DMS 273 treated with DMSO at 0.1 percent for 48 hours (cell line): Measurements from ENCODE around the gene TSHZ2.
A peak's percentile ranks its signal among the peaks of the same experiment; 100 is the strongest.

ENCODE experiments used
- DNase-seq: peaks from one replicate; lab custom pipeline; 2025; lab: John Stamatoyannopoulos, UW

TSHZ2 gene

GRCh38 chr20:53284696-53285095 is 312.5 kb downstream of the TSHZ2 start:
- no peak for DNase-seq

GRCh38 chr20:53287357-53288042 is 315.3 kb downstream of the TSHZ2 start:
- no peak for DNase-seq

- DNase-seq: peak; percentile 6
Measured at GRCh38 chr20:53291548-53291947, 319.4 kb downstream of the TSHZ2 start.

GRCh38 chr20:53292347-53292746 is 320.2 kb downstream of the TSHZ2 start:
- DNase-seq: no peak

GRCh38 chr20:53294804-53295203 is 322.6 kb downstream of the TSHZ2 start:
- DNase-seq: no peak

- DNase-seq: peak; percentile 13
Measured at GRCh38 chr20:53296025-53296424, 323.9 kb downstream of the TSHZ2 start.

DNA sequence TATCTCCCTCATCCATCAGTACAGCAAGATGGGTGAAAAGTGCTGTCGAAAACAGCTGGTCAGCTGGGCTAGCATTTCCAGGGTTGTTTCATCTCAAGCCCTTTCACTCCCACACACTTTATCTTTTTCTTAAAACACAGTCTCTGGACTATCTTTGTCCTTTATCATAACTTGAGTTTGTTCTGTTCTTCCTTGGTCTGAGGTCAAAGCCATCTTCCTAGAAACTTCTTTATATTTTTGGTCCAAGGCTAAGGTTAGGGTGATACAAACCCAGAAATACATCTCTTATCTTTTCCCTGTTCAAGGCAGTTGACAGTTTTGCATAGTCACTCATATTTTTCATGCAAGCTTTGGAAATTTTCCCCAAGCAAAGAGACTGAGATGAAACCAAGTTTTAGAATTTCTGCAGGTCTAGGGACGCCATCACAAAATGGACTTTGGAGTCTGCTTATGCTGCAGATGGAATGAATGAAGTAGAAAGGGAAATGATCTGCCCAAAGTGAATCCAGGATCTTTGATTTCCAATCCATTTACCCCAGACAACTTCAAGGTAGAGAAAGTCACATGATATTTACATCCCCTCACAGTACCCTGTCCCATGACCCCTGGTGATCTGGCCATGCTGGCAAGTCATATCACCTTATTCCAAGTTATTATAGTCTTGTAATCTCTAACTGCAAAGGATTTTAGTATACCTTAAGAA is 324.4 kb downstream of the TSHZ2 start:
- no peak for DNase-seq

DNA sequence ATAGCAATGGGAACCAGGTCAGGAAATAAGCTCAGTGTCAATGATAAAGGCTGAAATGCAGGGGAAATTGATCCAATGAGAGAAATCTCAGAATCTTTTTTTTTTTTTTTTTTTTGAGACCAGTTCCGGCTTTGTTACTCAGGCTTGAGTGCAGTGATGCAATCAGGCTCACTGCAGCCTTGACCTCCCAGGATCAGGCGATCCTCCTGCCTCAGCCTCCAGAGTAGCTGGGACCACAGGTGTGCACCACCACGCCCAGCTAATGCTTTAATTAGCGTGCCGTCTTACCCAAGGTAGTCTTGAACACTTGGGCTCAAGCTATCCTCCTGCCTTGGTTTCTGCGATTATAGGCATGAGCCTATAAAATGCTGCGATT is 325.0 kb downstream of the TSHZ2 start:
- no peak for DNase-seq

DNA sequence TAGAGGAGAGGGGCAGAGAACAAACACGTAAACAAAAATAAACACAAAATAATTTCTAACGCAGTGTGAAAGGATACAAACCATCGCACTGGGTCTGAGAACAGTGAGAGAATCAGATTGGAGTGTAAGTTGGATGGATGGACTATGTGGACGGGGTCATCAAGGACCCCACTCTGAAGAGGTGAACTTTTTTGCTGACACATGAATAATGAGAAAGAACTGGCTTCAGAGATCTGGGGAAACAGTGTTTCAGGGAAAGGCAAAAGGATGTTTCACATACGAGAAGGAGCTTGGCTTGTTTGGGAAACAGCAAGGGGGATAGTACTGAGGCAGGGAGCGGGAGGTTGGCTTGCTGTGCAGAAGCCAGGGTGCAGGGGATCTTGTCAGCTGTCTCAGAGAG is 326.1 kb downstream of the TSHZ2 start:
- no peak for DNase-seq

DNA sequence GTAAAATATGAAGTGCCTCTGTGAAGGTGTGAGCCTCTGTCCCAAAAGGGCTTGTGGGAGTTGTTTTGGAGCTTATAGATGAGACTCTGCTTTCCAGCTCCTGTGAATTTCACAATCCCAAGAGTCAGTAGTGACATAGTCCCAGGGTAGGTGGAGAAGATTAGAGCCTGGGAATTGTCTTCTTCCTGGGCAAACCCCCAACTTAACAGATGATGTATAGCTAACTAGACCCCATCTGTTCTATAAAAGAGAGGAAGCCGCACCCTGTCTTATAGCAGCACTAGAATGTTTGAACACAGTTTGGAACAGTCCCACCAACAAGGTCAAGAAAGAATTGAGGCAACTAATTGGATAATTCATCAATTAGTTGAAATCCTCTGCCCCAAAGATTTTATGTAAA is 326.8 kb downstream of the TSHZ2 start:
- peak; percentile 92 for DNase-seq

- DNase-seq: peak; percentile 51
Measured at GRCh38 chr20:53299831-53300230, 327.7 kb downstream of the TSHZ2 start.

GRCh38 chr20:53301869-53302268 is 329.7 kb downstream of the TSHZ2 start:
- no peak for DNase-seq

GRCh38 chr20:53302695-53303412 is 330.7 kb downstream of the TSHZ2 start:
- no peak for DNase-seq

DNA sequence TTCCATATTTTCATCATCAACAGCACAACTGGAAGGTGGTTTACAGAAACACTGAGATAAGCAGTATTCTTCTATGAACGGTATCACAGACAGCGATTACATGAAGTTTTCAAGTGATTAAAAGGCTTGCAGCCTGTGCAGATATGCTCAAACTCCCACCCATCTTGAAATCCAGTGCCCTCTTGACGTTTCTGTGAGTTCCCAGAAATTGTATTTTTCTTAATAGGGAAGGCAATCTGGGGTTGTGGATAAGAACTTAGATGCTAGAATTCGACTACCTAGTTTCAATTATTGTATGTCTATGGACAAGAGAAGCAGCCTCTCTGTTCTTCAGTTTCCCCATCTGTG is 331.2 kb downstream of the TSHZ2 start:
- no peak for DNase-seq

DNA sequence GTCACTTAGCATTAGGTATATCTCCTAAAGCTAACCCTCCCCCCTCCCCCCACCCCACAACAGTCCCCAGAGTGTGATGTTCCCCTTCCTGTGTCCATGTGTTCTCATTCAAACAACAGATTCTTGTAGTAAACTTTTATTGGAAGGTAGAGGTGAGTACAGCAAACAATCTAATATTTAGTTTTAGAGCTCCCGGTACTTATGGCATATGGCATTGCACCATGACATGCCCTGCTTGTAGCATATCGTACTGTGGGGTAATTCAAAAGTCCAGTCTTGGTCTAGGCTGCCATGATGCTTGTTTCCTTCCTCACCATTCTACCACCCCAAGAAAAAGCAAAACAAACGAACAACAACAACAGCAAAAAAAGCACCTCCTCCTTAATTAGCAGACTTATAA is 332.0 kb downstream of the TSHZ2 start:
- no peak for DNase-seq

DNA sequence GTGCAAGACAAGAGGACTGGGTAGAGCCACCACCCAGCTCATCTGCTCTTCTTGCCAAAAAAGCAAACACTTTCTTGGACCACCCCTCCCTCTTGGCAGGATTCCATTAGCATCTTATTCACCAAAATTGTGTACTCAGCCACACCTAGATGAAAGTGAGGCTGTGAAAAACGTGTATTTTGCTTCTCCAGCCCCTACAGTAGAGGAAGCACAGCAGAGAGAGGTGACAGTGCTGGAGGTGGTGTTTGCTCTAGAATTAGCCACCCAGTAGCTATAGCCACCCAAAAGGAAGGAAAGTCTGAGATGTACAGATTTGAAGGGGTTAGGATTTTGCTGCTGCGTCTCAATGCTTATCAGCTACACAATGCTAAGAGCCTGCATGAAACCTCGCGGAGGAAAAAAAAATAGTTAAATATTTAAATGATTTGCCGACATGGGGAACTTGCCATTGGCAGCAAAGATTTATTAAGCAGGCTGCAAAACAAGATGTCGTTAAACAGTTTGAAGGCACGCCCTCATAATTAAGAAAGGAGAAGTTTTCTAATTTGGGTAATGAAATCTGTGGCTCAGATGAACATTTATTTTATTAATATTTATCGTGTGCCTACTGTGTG is 334.1 kb downstream of the TSHZ2 start:
- DNase-seq: no peak

GRCh38 chr20:53307964-53308597 is 335.9 kb downstream of the TSHZ2 start:
- no peak for DNase-seq

DNA sequence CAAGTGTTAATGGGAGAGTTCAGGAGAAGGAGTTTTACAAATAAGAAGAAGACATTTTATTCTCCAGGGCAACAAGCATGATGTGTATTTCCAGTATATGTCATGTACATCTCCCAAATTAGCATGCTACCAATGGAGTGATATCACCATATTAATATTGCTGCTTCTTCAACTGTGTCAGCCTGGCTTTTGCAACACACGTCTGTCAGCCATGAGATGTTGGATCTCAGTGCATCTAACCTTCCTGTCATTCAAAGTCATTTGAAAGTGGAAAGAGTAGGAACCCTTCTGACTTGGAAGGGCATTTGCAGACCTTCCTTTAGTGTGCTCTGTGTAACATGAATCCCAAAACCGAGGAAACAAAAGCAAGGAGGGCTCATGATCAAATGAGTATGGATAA is 337.4 kb downstream of the TSHZ2 start:
- no peak for DNase-seq

DNA sequence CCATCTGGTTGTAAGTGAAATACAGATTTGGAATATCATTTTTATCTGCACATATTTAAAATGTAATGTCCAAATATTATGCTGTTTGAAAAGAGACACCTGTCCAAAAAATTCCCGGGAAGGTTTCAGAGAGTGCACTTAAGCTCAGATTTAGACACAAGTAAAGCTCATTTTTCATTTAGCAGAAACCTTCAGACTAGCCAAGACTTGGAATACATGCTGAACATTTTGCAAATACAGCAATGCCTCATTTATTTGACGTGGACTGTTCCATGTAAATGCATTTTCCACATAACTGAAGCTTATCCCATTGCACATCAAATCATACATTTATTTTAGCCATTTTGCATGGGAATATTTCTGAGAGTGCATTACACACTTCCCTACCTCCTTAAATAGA is 340.8 kb downstream of the TSHZ2 start:
- DNase-seq: no peak

GRCh38 chr20:53316206-53316937 is 344.2 kb downstream of the TSHZ2 start:
- no peak for DNase-seq

GRCh38 chr20:53319200-53319599 is 347.0 kb downstream of the TSHZ2 start:
- DNase-seq: no peak

DNA sequence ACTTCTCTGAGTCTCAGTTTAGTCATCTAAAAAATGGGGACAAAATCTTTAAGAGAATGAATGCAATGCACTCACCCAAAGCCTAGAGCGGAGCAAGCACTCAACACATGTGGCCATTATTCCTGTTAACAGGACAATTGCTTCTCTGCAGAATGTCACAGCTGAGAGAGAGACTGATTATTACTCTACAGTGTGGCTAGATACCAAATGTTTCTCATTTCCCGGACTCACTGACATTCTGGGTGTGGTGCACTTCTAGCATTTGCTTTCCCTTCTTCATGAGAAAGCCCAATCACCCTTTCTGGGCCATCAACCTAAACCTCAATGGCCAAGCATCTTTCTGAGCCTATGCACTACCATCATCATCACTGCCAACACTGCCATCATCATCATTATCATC is 347.6 kb downstream of the TSHZ2 start:
- no peak for DNase-seq
